Ishikawa (cell line): ENCODE data around the gene CHCHD6.

Experiments used
- CEBPB ChIP-seq: IDR thresholded peaks from 2 replicates; pipeline ENCODE4 v1.6.1; 2012
- CREB1 ChIP-seq: IDR thresholded peaks from 2 replicates; pipeline ENCODE4 v1.6.1; 2012; ENCODE audit warnings: low read depth
- EGR1 ChIP-seq: IDR thresholded peaks from 2 replicates; pipeline ENCODE4 v1.6.1; 2012
- EP300 ChIP-seq: IDR thresholded peaks from 2 replicates; pipeline ENCODE4 v1.6.1; 2012; ENCODE audit warnings: borderline replicate concordance
- FOXM1 ChIP-seq: IDR thresholded peaks from 2 replicates; pipeline ENCODE4 v1.6.1; 2012; ENCODE audit warnings: low read depth, borderline replicate concordance
- RAD21 ChIP-seq: IDR thresholded peaks from 2 replicates; pipeline ENCODE4 v1.6.1; 2012; ENCODE audit warnings: low read depth
- REST ChIP-seq: IDR thresholded peaks from 2 replicates; pipeline ENCODE4 v1.6.1; 2012; ENCODE audit warnings: low read depth, mild to moderate bottlenecking
- TAF1 ChIP-seq: IDR thresholded peaks from 2 replicates; pipeline ENCODE4 v1.6.1; 2012; ENCODE audit warnings: low read depth, mild to moderate bottlenecking
- TCF12 ChIP-seq: IDR thresholded peaks from 2 replicates; pipeline ENCODE4 v1.6.1; 2012; ENCODE audit warnings: low read depth
- TEAD4 ChIP-seq: IDR thresholded peaks from 2 replicates; pipeline ENCODE4 v1.6.1; 2012
- USF1 ChIP-seq: IDR thresholded peaks from 2 replicates; pipeline ENCODE4 v1.6.1; 2012
- YY1 ChIP-seq: IDR thresholded peaks from 2 replicates; pipeline ENCODE4 v1.6.1; 2012; ENCODE audit warnings: low read depth
- ZBTB7A ChIP-seq: IDR thresholded peaks from 2 replicates; pipeline ENCODE4 v1.6.1; 2012; ENCODE audit warnings: low read depth
- TF ChIP-seq, protein P1 (sequence below): IDR thresholded peaks from 2 replicates; pipeline ENCODE4 v1.6.1; 2012

GRCh38 chr3:126826693-126827092, 122.7 kb downstream of the CHCHD6 start:
- TF ChIP-seq USF1 (no peak), YY1 (no peak), TEAD4 (no peak), ZBTB7A (no peak), CREB1 (no peak), EP300 (no peak), RAD21 (no peak), TAF1 (no peak), CEBPB (no peak), EGR1 (no peak), REST (no peak), TCF12 (no peak), FOXM1 (no peak)
- TF ChIP-seq, protein P1, sequence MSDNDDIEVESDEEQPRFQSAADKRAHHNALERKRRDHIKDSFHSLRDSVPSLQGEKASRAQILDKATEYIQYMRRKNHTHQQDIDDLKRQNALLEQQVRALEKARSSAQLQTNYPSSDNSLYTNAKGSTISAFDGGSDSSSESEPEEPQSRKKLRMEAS: no peak
